Measurements from ENCODE around the gene SSU72.

GRCh38 chr1:1591452-1591851, 16.8 kb upstream of the SSU72 start:
- TF ChIP-seq CTCF (IDR thresholded peaks at IDR 0.05) (no peak), POLR2A (IDR thresholded peaks at IDR 0.05) (no peak)

All from stomach (tissue), 4 donors.